Measurements from ENCODE around the gene HLA-DRB5.
"Not testable (repeated sequence)": the region's sequence is repeated elsewhere in the genome, so short reads cannot be mapped to it uniquely, and the experiment has no call there.

Gene HLA-DRB5

DNA sequence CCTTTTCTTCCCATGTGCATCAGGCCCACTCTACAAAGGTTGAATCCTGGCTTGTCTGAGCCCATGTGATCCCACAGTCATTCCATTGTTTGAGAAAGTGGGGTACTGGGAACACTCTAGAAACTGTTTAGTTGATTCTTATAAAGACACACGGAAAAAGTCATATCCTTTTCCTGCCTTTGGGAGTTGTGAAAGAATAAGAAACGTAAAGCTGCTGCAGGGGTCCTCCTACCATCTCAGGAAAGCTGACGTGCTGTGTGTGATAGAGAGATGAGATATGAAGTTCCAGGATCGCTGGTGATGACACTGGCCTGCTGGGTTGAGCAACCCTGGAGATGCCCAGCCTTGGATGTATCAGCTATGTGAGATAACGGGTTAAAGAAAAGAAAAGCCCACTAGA lies 21.3 kb upstream of the HLA-DRB5 start:
- DNase-seq (ENCODE audit: low spot score): no peak
- in situ Hi-C loops (cut with MboI; ENCODE audit: low pct_unique_long_range_greater_than_20kb, low sequenced_read_pairs, unreplicated experiment): no loop called here
- TF ChIP-seq, protein P1, sequence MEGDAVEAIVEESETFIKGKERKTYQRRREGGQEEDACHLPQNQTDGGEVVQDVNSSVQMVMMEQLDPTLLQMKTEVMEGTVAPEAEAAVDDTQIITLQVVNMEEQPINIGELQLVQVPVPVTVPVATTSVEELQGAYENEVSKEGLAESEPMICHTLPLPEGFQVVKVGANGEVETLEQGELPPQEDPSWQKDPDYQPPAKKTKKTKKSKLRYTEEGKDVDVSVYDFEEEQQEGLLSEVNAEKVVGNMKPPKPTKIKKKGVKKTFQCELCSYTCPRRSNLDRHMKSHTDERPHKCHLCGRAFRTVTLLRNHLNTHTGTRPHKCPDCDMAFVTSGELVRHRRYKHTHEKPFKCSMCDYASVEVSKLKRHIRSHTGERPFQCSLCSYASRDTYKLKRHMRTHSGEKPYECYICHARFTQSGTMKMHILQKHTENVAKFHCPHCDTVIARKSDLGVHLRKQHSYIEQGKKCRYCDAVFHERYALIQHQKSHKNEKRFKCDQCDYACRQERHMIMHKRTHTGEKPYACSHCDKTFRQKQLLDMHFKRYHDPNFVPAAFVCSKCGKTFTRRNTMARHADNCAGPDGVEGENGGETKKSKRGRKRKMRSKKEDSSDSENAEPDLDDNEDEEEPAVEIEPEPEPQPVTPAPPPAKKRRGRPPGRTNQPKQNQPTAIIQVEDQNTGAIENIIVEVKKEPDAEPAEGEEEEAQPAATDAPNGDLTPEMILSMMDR (IDR thresholded peaks at IDR 0.05; ENCODE audit: extremely low read depth, insufficient read depth, missing control alignments): no peak

DNA sequence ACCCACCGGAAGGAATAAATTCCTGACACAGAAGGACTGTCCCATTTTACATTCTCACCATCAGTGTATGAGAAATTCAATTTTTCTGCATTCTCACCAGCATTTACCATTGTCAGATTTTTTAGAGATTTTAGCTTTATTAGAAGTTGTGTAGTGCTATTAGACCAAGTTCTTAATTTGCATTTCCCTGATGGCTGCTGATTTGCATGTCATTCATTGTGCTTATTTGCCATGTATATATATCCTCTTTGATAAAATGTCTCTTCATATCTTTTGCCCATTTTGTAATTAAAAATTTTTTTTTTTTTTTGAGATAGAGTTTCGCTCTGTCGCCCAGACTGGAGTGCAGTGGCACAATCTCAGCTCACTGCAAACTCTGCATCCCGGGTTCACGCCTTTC lies 9.8 kb upstream of the HLA-DRB5 start:
- DNase-seq (ENCODE audit: low spot score): no peak

DNA sequence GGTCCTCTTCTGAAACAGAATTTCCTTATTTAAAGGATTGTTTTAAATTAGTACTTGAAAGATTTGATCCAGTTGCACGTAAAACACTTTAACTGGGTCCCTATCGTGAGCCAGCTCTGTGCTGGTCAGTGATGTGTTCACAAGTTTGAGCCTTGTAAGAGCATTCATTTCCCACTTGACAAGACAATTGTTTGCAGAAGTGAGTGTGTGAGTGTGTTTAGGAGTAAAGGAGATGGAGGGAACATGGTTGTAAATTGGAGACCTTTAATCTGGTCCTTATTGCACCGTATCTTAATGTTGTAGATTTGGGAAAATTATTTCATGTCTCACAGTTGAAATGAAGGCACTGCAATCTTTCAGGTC lies 325 bp upstream of the HLA-DRB5 start:
- in situ Hi-C loops (cut with MboI; ENCODE audit: low pct_unique_long_range_greater_than_20kb, low sequenced_read_pairs, unreplicated experiment); DNase-seq (ENCODE audit: low spot score): not testable (repeated sequence)

More for the DNA sequence above, 9.8 kb upstream of the HLA-DRB5 start:
- in situ Hi-C loops (cut with MboI; ENCODE audit: low pct_unique_long_range_greater_than_20kb, low sequenced_read_pairs, unreplicated experiment): no loop called here
- TF ChIP-seq, protein P1 (IDR thresholded peaks at IDR 0.05; ENCODE audit: extremely low read depth, insufficient read depth, missing control alignments): no peak

DNA sequence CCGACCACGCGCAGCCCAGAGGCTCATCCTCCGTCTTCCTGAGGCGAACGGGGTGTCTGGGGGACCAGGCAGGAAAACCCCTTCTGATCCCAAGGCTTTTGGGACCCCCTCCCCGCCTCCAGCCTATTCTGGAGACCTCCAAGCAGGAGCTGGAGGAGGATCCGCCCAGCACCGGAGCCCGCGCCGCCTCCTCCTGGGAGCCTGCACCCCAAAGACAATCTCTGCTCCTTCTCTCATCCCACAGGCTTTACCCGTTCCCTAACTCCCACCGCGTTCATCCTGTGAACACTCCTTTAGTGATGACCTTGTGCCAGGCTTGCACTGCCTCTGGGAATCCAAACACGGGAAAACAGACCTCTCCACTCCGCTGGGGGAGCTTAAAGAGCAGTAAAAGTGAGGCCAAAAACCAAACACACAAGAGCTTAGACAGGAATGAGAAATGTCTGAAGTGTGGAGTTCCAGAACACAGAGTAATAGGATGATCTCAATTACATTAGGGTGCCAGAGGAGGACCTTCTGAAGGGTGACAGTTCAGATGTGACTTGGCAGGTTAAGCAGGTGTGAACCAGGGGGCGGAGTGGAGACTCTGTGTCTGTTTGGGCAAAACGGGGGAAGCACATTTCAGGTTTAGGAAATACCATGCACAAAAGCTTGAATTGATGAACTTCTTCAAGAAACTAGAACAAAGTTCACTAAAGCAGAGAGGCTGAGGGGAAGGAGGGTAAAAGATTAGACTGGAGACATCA lies 7.6 kb downstream of the HLA-DRB5 start:
- TF ChIP-seq, protein P1 (IDR thresholded peaks at IDR 0.05; ENCODE audit: extremely low read depth, insufficient read depth, missing control alignments): no peak
- in situ Hi-C loops (cut with MboI; ENCODE audit: low pct_unique_long_range_greater_than_20kb, low sequenced_read_pairs, unreplicated experiment): loop anchor here (10.0 kb wide), 1 partner anchor 48 kb away; no protein-coding TSS in a partner anchor

DNA sequence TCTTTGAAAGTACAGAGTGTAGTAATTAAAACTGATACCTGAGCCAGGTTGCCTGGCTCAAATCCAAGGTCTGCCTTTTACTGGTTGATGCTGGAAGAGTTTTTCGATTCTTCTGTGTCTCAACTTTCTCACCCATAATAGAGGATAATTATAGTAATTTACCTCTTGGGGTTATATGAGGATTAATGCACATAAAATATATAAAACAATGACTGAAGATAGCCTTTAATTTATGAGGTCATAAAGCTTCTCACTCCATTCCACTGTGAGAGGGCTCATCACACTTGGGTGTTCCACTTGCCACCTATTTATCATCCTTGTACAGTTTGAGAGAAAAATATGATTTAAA lies 10.2 kb downstream of the HLA-DRB5 start:
- TF ChIP-seq, protein P1 (IDR thresholded peaks at IDR 0.05; ENCODE audit: extremely low read depth, insufficient read depth, missing control alignments): no peak
- DNase-seq (ENCODE audit: low spot score): no peak
- in situ Hi-C loops (cut with MboI; ENCODE audit: low pct_unique_long_range_greater_than_20kb, low sequenced_read_pairs, unreplicated experiment): loop anchor here (10.0 kb wide), 1 partner anchor 45 kb away; no protein-coding TSS in a partner anchor

More for the DNA sequence above, 7.6 kb downstream of the HLA-DRB5 start:
- no peak for DNase-seq (ENCODE audit: low spot score)

DNA sequence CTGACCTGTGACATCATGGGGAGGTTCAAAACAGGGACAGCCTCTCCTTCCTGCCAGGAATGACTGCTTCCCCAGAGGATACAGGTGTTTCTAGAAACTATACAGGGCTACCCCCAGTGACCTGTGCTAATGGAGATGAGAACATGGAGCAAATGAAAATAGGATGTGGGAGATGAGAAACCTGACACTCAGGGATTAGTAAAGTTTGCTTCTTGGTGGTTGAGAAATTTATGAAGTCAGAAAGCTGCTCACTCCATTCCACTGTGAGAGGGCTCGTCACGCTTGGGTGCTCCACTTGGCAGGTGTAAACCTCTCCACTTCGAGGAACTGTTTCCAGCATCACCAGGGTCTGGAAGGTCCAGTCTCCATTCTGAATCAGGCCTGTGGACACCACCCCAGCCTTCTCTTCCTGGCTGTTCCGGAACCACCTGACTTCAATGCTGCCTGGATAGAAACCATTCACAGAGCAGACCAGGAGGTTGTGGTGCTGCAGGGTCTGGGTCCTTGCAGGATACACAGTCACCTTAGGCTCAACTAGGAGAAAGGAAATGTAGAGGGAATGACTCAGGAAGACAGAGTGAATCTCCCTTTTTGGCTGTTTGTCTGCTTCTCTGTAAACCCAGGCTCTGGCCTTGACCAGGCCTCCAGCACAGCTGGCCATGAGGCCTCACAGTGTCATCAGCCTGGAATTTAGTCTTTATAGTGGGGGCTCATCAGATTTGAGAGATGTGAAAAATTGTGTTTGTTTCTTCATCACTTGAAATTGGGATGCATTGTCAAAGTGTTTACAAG lies 10.8 kb downstream of the HLA-DRB5 start:
- in situ Hi-C loops (cut with MboI; ENCODE audit: low pct_unique_long_range_greater_than_20kb, low sequenced_read_pairs, unreplicated experiment): no loop called here
- TF ChIP-seq, protein P1 (IDR thresholded peaks at IDR 0.05; ENCODE audit: extremely low read depth, insufficient read depth, missing control alignments): no peak
- DNase-seq (ENCODE audit: low spot score): no peak
